Measurements from ENCODE around the gene SYNE4. TPM values are rescaled to one million over a fixed set of nuclear protein-coding genes. Genes with fewer than 3 reads are reported as not detected.
"Not testable (repeated sequence)": the region's sequence is repeated elsewhere in the genome, so short reads cannot be mapped to it uniquely, and the experiment has no call there.

The SYNE4 gene
- total RNA-seq, 2 donors from 2014 or later: 17.1 to 19.3 TPM

DNA sequence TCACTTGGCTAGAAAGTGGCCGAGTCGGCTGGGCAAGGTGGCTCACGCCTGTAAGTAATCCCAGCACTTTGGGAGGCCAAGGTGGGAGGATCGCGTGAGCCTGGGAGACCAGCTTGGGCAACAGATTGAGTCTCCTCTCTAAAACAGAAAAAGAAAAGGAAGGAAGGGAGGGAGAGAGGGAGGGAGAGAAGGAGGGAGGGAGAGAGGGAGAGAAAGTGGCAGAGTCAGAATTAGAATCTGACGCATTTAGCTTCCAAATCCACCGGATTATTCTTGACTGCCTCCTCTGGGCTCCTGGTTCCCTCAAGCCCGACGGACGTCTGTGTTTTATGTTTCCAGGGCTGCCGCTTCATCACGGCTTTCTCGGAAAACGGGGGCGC is 50.0 kb downstream of the SYNE4 start:
- 45 to 61% methylated on average over 11 to 15 of the region's 15 CpGs for WGBS, 2 experiments (ENCODE audit: insufficient coverage in 1 of 2, insufficient read length in 1 of 2)
- no peak overlapping the region for H3K4me3 Mint-ChIP-seq
- H3K4me3 ChIP-seq (ENCODE audit: low read length): no peak overlapping the region
- TF ChIP-seq, protein P1, sequence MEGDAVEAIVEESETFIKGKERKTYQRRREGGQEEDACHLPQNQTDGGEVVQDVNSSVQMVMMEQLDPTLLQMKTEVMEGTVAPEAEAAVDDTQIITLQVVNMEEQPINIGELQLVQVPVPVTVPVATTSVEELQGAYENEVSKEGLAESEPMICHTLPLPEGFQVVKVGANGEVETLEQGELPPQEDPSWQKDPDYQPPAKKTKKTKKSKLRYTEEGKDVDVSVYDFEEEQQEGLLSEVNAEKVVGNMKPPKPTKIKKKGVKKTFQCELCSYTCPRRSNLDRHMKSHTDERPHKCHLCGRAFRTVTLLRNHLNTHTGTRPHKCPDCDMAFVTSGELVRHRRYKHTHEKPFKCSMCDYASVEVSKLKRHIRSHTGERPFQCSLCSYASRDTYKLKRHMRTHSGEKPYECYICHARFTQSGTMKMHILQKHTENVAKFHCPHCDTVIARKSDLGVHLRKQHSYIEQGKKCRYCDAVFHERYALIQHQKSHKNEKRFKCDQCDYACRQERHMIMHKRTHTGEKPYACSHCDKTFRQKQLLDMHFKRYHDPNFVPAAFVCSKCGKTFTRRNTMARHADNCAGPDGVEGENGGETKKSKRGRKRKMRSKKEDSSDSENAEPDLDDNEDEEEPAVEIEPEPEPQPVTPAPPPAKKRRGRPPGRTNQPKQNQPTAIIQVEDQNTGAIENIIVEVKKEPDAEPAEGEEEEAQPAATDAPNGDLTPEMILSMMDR (conservative IDR thresholded peaks at IDR 0.05): no peak
- H3K9me3 ChIP-seq (ENCODE audit: control insufficient read depth, low read length): no peaks in the 10 kb centered on the region
- H3K9ac ChIP-seq (ENCODE audit: extremely low read depth, low read length, poor library complexity, severe bottlenecking): no peak overlapping the region
- no peaks in the 10 kb centered on the region for H3K36me3 ChIP-seq (ENCODE audit: control insufficient read depth, insufficient read depth, low read length)
- no peak overlapping the region for H3K27ac Mint-ChIP-seq
- DNase-seq: peak; percentile 46
- H3K4me1 ChIP-seq (ENCODE audit: control insufficient read depth, insufficient read depth, low read length): no peaks in the 10 kb centered on the region
- no peak overlapping the region for H3K27ac ChIP-seq (ENCODE audit: low read depth, low read length)
- no peaks in the 10 kb centered on the region for H3K9me3 Mint-ChIP-seq
- H3K27me3 ChIP-seq (ENCODE audit: control insufficient read depth, insufficient read depth, low read length, poor library complexity, severe bottlenecking): peaks cover 59% of the 10 kb centered on the region
- no peaks in the 10 kb centered on the region for H3K36me3 Mint-ChIP-seq (ENCODE audit: low read depth)
- H3K4me1 Mint-ChIP-seq: no peaks in the 10 kb centered on the region
- H3K27me3 Mint-ChIP-seq (ENCODE audit: insufficient read depth): peaks cover 68% of the 10 kb centered on the region

DNA sequence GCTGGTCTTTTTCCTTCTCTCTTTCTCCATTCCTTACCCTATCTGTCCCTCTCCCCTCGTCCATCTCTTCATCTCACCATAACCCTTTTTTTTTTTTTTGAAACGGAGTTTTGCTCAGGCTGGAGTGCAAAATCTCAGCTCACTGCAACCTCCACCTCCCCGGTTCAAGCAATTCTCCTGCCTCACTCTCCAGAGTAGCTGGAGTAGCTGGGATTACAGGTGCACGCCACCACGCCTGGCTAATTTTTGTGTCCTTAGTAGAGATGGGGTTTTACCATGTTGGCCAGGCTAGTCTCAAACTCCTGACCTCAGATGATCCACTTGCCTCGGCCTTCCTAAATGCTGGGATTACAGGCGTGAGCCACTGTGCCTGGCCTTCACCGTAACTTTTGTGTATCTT is 51.2 kb downstream of the SYNE4 start:
- not testable (repeated sequence) for H3K36me3 Mint-ChIP-seq (ENCODE audit: low read depth); H3K27ac ChIP-seq (ENCODE audit: low read depth, low read length); H3K9ac ChIP-seq (ENCODE audit: extremely low read depth, low read length, poor library complexity, severe bottlenecking); H3K36me3 ChIP-seq (ENCODE audit: control insufficient read depth, insufficient read depth, low read length); DNase-seq; H3K27ac Mint-ChIP-seq; H3K9me3 Mint-ChIP-seq; H3K9me3 ChIP-seq (ENCODE audit: control insufficient read depth, low read length); H3K4me3 ChIP-seq (ENCODE audit: low read length); H3K4me1 ChIP-seq (ENCODE audit: control insufficient read depth, insufficient read depth, low read length); H3K4me3 Mint-ChIP-seq; H3K4me1 Mint-ChIP-seq
- peaks cover 53% of the 10 kb centered on the region for H3K27me3 ChIP-seq (ENCODE audit: control insufficient read depth, insufficient read depth, low read length, poor library complexity, severe bottlenecking)
- H3K27me3 Mint-ChIP-seq (ENCODE audit: insufficient read depth): peaks cover 64% of the 10 kb centered on the region
- 76 to 77% methylated on average over 8 of the region's 8 CpGs for WGBS, 2 experiments (ENCODE audit: insufficient coverage in 1 of 2, insufficient read length in 1 of 2)

DNA sequence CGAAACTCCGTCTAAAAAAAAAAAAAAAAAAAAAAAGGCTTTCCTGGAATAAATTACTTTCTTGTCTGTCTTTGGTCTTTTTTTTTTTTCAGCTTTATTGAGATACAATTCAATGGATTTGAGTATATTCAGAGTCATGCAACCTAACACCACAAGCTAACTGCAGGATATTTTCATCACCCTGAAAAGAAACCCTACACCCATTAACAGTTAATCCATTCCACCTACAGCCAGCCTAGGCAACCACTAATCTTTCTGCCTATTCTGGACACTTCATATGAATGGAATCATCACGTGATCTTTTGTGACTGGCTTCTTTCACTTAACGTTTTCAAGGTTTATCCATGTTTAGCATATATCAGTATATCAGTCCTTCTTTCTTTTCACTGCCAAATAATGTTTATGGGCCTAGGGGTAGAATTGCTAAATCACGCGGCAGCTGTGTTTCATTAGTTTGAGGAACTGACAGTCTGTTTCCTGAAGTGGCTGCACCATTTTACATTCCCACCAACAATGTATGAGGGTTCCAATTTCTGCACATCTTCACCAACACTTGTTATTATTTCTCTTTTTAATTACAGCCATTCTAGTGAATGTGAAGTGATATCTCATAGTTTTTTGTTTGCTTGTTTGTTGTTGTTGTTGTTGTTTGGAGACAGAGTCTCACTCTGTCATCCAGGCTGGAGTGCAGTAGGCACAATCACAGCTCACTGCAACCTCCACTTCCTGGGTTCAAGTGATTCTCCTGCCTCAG is 52.6 kb downstream of the SYNE4 start:
- H3K36me3 ChIP-seq (ENCODE audit: control insufficient read depth, insufficient read depth, low read length): no peaks in the 10 kb centered on the region
- Mint-ChIP-seq H3K4me3 (no peak overlapping the region), H3K9me3 (no peaks in the 10 kb centered on the region), H3K27ac (no peak overlapping the region), H3K27me3 (ENCODE audit: insufficient read depth) (peaks cover 57% of the 10 kb centered on the region), H3K4me1 (no peaks in the 10 kb centered on the region), H3K36me3 (ENCODE audit: low read depth) (no peaks in the 10 kb centered on the region)
- TF ChIP-seq, protein P1 (conservative IDR thresholded peaks at IDR 0.05): no peak
- no peak overlapping the region for H3K4me3 ChIP-seq (ENCODE audit: low read length)
- H3K9me3 ChIP-seq (ENCODE audit: control insufficient read depth, low read length): no peaks in the 10 kb centered on the region
- no peak overlapping the region for H3K27ac ChIP-seq (ENCODE audit: low read depth, low read length)
- 72 to 85% methylated on average over 3 to 6 of the region's 6 CpGs for WGBS, 2 experiments (ENCODE audit: insufficient coverage in 1 of 2, insufficient read length in 1 of 2)
- no peaks in the 10 kb centered on the region for H3K4me1 ChIP-seq (ENCODE audit: control insufficient read depth, insufficient read depth, low read length)
- no peak overlapping the region for H3K9ac ChIP-seq (ENCODE audit: extremely low read depth, low read length, poor library complexity, severe bottlenecking)
- no peak for DNase-seq
- peaks cover 42% of the 10 kb centered on the region for H3K27me3 ChIP-seq (ENCODE audit: control insufficient read depth, insufficient read depth, low read length, poor library complexity, severe bottlenecking)

Other genes starting within 250 kb of the SYNE4 start
- 10 to 100 TPM; 12.7 to 15.0 TPM for gene ARHGAP33, start 233.2 kb downstream of the SYNE4 start, total RNA-seq
- 1 to 10 TPM; 1.0 to 1.5 TPM for gene PRODH2, start 196.0 kb downstream of the SYNE4 start, total RNA-seq
- gene NPHS1, start 156.3 kb downstream of the SYNE4 start, total RNA-seq: under 1 TPM; 0.24 to 0.80 TPM
- gene KIRREL2, start 151.9 kb downstream of the SYNE4 start, total RNA-seq: 1 to 10 TPM; 1.4 to 2.3 TPM
- gene APLP1, start 140.2 kb downstream of the SYNE4 start, total RNA-seq: 10 to 100 TPM in 1 of 2 donors, 1 to 10 TPM in 1; 4.1 to 10.6 TPM
- gene NFKBID, start 108.3 kb downstream of the SYNE4 start, total RNA-seq: 10 to 100 TPM; 20.8 to 24.4 TPM
- gene HCST, start 106.3 kb downstream of the SYNE4 start, total RNA-seq: 1 to 10 TPM; 1.3 to 1.5 TPM
- gene TYROBP, start 100.5 kb downstream of the SYNE4 start, total RNA-seq: not detected
- gene LRFN3, start 72.4 kb downstream of the SYNE4 start, total RNA-seq: 10 to 100 TPM; 18.7 to 24.3 TPM
- gene SDHAF1, start 13.6 kb downstream of the SYNE4 start, total RNA-seq: 10 to 100 TPM; 12.9 to 14.1 TPM
- gene ALKBH6, start 5.4 kb upstream of the SYNE4 start, total RNA-seq: 10 to 100 TPM; 36.3 to 38.7 TPM
- 10 to 100 TPM; 12.6 to 19.7 TPM for gene CLIP3, start 24.1 kb upstream of the SYNE4 start, total RNA-seq
- 1 to 10 TPM; 6.7 to 8.9 TPM for gene THAP8, start 45.5 kb upstream of the SYNE4 start, total RNA-seq
- 10 to 100 TPM; 23.5 to 34.4 TPM for gene WDR62, start 46.1 kb upstream of the SYNE4 start, total RNA-seq
- not detected for gene OVOL3, start 102.3 kb upstream of the SYNE4 start, total RNA-seq
- 100 to 1,000 TPM; 102 to 132 TPM for gene POLR2I, start 106.1 kb upstream of the SYNE4 start, total RNA-seq
- gene TBCB, start 106.7 kb upstream of the SYNE4 start, total RNA-seq: 100 to 1,000 TPM; 189 to 194 TPM
- 100 to 1,000 TPM; 633 to 714 TPM for gene CAPNS1, start 131.3 kb upstream of the SYNE4 start, total RNA-seq
- 1 to 10 TPM; 1.4 to 2.4 TPM for gene COX7A1, start 143.6 kb upstream of the SYNE4 start, total RNA-seq
- gene ZNF565, start 205.9 kb upstream of the SYNE4 start, total RNA-seq: 1 to 10 TPM; 1.6 to 2.7 TPM
- 100 to 1,000 TPM; 105 to 128 TPM for gene ZNF146, start 206.3 kb upstream of the SYNE4 start, total RNA-seq

Measured in endodermal cell (in vitro differentiated cells).